IPS-NIHi7 (cell line): ENCODE data around the gene RAC3.

ENCODE experiments used
- DNase-seq: peaks from one replicate; pipeline ENCODE4 v3.0.0; 2012; ENCODE audit warnings: mixed read lengths; ENCODE audit errors: extremely low spot score

The RAC3 gene

DNA sequence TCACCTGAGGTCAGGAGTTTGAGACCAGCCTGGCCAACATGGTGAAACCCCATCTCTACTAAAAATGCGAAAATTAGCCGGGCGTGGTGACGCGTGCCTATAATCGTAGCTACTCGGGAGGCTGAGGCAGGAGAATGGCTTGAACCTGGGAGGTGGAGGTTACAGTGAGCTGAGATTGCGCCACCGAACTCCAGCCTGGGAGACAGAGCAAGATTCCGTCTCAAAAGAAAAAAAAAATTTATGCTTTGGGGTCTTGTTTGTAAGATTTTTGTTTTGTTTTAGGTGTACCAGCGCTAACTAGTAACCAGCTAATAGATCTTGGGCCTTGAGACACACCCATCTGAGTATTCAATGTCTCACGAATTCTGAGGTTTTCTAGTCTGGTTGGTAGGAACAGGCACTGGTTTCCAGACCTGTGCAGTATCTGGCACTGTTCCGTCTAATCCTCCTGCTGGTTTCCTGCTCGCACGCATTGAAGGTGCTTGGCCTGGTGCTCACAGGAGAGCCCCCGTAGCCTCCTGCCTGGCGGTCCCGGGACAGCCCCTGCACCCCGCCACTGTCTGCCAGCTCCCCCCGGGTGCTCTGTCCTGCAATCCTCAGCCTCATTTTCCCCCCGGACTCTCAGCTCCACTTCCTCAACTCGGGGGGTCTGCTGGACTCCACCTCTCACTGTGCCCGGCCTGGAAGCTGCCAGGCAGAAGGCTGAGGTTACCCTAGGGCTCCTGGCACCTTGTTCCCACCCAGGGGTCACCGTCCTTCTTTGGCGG lies 44.7 kb downstream of the RAC3 start:
- DNase-seq = no peak

GRCh38 chr17:82076785-82077591 lies 45.5 kb downstream of the RAC3 start:
- DNase-seq = no peak

GRCh38 chr17:82077617-82078358 lies 46.3 kb downstream of the RAC3 start:
- no peak for DNase-seq

GRCh38 chr17:82078433-82078832 lies 47.0 kb downstream of the RAC3 start:
- DNase-seq = no peak

DNA sequence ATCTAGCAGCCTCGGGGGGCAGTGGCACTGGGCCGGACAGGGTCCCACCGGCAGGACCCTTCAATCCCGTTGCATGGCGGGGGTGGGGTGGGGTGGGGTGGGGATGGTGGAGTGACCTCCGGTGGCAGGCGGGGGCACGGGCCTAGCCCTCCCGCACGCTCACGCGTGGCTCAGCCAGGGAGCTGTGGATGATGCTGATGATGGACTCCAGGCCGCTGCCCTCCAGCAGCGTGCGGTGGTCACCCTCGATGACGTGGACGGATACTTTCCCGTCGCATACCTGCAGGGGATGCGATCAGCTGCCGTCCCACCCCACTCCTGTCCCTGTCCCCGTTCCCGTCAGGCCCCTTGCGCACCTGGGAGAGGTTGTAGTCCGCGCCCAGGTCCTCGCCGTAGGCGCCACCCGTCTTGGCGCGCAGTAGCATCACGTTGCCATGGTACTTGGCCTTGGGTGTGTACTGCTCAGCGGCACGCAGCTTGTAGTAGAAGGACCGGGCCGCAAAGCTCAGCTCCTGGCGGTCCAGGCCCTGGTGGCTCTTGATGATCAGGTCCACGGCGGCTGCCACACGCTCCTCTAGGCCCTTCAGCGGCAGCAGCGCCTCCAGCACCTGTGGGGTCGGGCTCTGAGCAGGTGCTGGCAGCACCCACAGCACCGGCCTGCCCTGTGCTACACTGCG lies 47.7 kb downstream of the RAC3 start:
- no peak for DNase-seq

DNA sequence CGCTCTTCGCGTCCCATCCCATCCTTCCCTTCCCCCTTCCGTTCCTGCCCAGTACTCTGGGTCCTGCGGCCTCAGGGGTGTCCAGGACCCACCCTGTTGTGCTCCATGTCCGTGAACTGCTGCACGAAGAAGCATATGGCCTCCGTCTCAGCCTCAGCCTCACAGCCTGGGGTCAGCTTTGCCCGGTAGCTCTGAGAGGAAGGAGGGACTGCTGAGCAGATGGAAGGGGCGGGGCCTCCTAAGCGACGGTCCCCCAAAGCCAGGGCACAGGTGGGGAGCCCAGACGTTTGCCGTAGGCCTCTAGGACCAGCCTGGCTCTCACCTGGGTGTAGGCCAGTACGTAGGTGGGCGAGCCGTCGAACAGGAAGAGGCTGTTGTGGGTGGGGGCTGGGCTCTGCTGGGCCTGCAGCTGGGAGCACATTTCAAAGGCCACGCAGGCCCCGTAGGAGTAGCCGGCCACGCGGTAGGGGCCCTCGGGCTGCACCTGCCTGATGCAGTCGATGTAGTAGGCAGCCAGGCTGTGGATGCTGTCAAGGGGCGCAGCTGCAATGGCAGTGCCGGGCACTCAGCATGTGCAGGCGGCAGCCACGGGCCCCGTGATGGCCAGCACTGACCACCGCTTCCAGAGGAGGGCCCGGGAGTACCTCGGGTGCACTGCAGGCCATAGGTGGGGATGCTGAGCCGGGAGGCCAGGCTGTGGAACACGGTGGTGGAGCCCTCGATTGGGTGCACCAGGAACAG lies 48.7 kb downstream of the RAC3 start:
- no peak for DNase-seq

DNA sequence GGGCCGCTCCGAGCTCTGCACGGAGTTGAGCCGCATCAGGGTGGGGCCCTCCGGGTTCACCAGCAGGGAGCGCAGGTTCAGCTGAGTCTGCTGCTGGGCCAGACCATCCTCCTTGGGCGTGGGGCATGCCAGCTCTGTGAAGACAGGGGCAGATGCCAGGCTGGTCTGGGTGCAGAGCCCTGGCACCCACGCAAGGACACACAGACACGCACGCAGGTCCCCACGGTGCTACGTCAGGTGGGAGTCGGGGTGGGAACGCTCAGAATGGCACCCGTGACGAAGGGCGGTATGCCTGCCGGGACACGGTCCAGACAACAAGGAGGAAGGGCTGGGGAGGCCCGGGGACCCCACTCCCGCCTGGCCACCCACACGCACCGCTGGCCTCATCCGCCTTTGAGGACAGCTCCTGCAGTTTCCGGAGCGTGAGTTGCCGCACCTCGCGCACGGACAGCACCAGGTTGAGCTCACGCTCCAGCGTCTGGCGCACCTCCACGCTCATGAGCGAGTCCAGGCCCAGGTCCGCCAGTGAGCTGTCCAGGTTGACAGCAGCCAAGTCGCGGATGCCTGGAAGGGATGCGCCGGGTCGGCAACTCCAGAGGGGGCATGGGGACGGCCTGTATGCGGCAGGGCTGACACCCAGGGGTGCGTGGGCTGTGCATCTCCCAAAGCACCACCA lies 49.4 kb downstream of the RAC3 start:
- DNase-seq = no peak

DNA sequence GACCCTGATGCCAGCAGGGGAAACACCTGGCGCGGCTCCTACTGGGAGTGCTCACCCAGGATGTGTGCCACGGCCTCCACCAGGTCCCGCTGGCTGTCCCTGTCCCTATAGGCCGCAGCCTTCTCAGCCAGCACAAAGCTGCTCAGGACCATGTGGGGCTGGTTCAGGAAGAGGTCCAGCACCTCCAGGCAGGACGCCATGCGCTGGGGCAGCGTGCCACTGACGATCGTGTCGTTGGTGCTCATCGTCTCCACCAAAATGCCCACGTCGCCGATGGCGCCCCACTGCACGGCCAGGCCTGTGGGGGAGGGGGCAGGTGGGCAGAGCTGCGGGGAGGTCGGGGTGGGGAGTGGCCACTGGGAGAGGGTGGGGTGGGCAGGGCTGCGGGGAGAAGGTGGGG lies 50.1 kb downstream of the RAC3 start:
- DNase-seq = no peak

- no peak for DNase-seq
These were observed 50.5 kb downstream of the RAC3 start for GRCh38 chr17:82081966-82082365.

- DNase-seq = no peak
These were observed 51.0 kb downstream of the RAC3 start for GRCh38 chr17:82082456-82082855.

GRCh38 chr17:82083009-82083408 lies 51.5 kb downstream of the RAC3 start:
- DNase-seq = no peak
